IPS-NIHi7 (cell line): ENCODE data around the gene CCDC178.

Experiments used
- DNase-seq: peaks from one replicate; pipeline ENCODE4 v3.0.0; 2012; ENCODE audit warnings: mixed read lengths; ENCODE audit errors: extremely low spot score

The CCDC178 gene

GRCh38 chr18:32918692-32919250 lies 521.8 kb downstream of the CCDC178 start:
- no peak for DNase-seq

- no peak for DNase-seq
Observed at GRCh38 chr18:32915516-32915915, 525.0 kb downstream of the CCDC178 start.

- no peak for DNase-seq
Observed at GRCh38 chr18:32911660-32912284, 528.7 kb downstream of the CCDC178 start.

GRCh38 chr18:32910694-32911296 lies 529.7 kb downstream of the CCDC178 start:
- DNase-seq: no peak

- DNase-seq: no peak
Observed at GRCh38 chr18:32909798-32910561, 530.5 kb downstream of the CCDC178 start.

- DNase-seq: no peak
Observed at GRCh38 chr18:32908424-32908805, 532.1 kb downstream of the CCDC178 start.

GRCh38 chr18:32907648-32908423 lies 532.7 kb downstream of the CCDC178 start:
- no peak for DNase-seq

- DNase-seq: no peak
Observed at GRCh38 chr18:32907311-32907585, 533.3 kb downstream of the CCDC178 start.

- no peak for DNase-seq
Observed at GRCh38 chr18:32906506-32907310, 533.8 kb downstream of the CCDC178 start.

GRCh38 chr18:32905651-32906050 lies 534.9 kb downstream of the CCDC178 start:
- no peak for DNase-seq

- DNase-seq: no peak
Observed at GRCh38 chr18:32902568-32903330, 537.8 kb downstream of the CCDC178 start.

- DNase-seq: no peak
Observed at GRCh38 chr18:32899819-32900218, 540.7 kb downstream of the CCDC178 start.

- no peak for DNase-seq
Observed at GRCh38 chr18:32896776-32897547, 543.6 kb downstream of the CCDC178 start.

- peak; percentile 41 for DNase-seq
Observed at GRCh38 chr18:32893915-32894314, 546.6 kb downstream of the CCDC178 start.

- no peak for DNase-seq
Observed at GRCh38 chr18:32891797-32892196, 548.7 kb downstream of the CCDC178 start.

GRCh38 chr18:32891130-32891529 lies 549.4 kb downstream of the CCDC178 start:
- DNase-seq: no peak

- DNase-seq: peak; percentile 19
Observed at GRCh38 chr18:32889615-32890593, 550.6 kb downstream of the CCDC178 start.

GRCh38 chr18:32888306-32888705 lies 552.2 kb downstream of the CCDC178 start:
- DNase-seq: no peak
